Lower lobe of right lung (tissue), 2 donors: Measurements from ENCODE around the gene PCYT1A. TPM values are rescaled to one million over a fixed set of nuclear protein-coding genes. Genes with fewer than 3 reads are reported as not detected.

Experiments used
- ATAC-seq, 2 donors: fragments of 200-7000 bp; cut with Tn5 transposase; one replicate each; pipeline ENCODE4 v1.9.1; 2020 to 2022; ENCODE audit warnings: mild to moderate bottlenecking in 2 of 2, moderate library complexity in 2 of 2
- DNase-seq: peaks from one replicate; pipeline ENCODE4 v3.0.0-alpha.2; 2020
- H3K27ac ChIP-seq: fragments of 200-600 bp; one replicate; pipeline ENCODE4 v1.8.0; 2022
- H3K27me3 ChIP-seq: fragments of 200-600 bp; one replicate; pipeline ENCODE4 v1.8.0; 2022; ENCODE audit warnings: low read depth
- H3K36me3 ChIP-seq: fragments of 200-600 bp; one replicate; pipeline ENCODE4 v1.8.0; 2022; ENCODE audit warnings: mild to moderate bottlenecking
- H3K4me1 ChIP-seq: fragments of 200-600 bp; one replicate; pipeline ENCODE4 v1.8.0; 2022
- H3K4me3 ChIP-seq: fragments of 200-600 bp; one replicate; pipeline ENCODE4 v1.8.0; 2022; ENCODE audit warnings: mild to moderate bottlenecking
- H3K9me3 ChIP-seq: fragments of 200-600 bp; one replicate; pipeline ENCODE4 v1.8.0; 2022
- intact Hi-C: fragments of 100-400 bp; cut with DNase I; formaldehyde crosslinking; loops from one replicate; pipeline ENCODE4 v1.11.0; 2022
- total RNA-seq: library from RNA; stranded (reverse); fragmentation: NEBNext Ultra II Directional; extraction: Animal tissue kit (Norgen Biotek cat#: 25700); gene quantifications from one replicate; pipeline ENCODE4 v1.2.1, GENCODE V29; 2021
- TF ChIP-seq, protein P1 (sequence below): fragments of 200-600 bp; IDR thresholded peaks from one replicate; pipeline ENCODE4 v1.8.0; 2022; ENCODE audit warnings: antibody characterized with exemption, mild to moderate bottlenecking
- donor health status: DM: no; HTN: yes; CAD: no; lungs with severe emphysema.

Gene PCYT1A
- total RNA-seq, 1 donor from 2014 or later = 56.1 TPM

DNA sequence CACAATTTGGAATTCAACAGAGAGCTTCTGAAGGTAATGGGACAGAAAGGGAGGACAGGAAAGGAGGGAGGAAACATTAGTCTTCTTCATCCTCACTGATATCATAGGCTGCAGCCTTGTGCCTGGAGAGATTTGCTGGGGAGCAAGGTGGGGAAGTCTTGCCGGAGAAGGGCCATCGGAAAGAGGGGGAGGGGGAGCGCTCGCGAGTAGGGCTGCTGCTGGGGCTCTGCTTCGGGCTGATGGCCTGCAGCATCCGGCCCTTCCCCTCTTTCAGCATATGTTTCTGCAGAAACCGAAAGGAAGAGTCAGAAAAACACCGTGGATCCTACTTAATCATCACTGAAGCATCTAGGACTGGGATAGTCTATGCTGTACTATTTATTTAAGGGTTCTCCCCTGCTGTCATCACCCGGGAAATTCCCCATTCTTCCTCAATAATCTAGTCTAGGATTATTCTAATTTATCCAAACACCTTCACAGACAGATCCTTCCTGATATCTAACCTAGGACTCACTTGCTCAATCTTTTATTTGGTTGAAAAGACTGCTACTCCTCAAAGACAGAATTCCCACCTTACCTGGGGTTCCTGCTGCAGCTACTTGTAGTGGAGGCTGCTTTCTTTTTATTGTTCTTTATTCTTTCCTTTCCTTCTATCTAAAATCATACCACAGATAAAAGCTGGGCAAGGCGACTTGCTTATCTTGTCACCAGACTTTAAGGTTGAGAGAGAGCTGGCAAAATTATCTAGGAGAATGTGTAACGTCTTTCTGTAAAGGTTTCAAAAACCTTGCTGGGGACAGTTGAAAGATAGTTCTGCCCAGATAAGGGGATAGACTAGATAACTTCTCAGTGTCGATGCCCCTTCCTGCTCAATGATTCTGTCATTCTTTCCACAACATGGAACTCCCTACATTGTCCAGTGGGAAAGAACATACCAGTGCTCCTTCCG, 48.6 kb downstream of the PCYT1A start:
- Histone ChIP-seq H3K9me3 (no peaks in the 10 kb centered on the region), H3K36me3 (peaks cover 78% of the 10 kb centered on the region), H3K4me3 (no peak overlapping the region), H3K4me1 (no peaks in the 10 kb centered on the region), H3K27me3 (no peaks in the 10 kb centered on the region), H3K27ac (no peak overlapping the region)
- ATAC-seq = no peak
- TF ChIP-seq, protein P1, sequence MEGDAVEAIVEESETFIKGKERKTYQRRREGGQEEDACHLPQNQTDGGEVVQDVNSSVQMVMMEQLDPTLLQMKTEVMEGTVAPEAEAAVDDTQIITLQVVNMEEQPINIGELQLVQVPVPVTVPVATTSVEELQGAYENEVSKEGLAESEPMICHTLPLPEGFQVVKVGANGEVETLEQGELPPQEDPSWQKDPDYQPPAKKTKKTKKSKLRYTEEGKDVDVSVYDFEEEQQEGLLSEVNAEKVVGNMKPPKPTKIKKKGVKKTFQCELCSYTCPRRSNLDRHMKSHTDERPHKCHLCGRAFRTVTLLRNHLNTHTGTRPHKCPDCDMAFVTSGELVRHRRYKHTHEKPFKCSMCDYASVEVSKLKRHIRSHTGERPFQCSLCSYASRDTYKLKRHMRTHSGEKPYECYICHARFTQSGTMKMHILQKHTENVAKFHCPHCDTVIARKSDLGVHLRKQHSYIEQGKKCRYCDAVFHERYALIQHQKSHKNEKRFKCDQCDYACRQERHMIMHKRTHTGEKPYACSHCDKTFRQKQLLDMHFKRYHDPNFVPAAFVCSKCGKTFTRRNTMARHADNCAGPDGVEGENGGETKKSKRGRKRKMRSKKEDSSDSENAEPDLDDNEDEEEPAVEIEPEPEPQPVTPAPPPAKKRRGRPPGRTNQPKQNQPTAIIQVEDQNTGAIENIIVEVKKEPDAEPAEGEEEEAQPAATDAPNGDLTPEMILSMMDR = no peak
- no peak for DNase-seq
- intact Hi-C loops = no loop called here

GRCh38 chr3:196237203-196237602, 50.3 kb downstream of the PCYT1A start:
- H3K4me3 ChIP-seq = no peak overlapping the region
- no peaks in the 10 kb centered on the region for H3K27me3 ChIP-seq
- no peaks in the 10 kb centered on the region for H3K9me3 ChIP-seq
- no peaks in the 10 kb centered on the region for H3K4me1 ChIP-seq
- TF ChIP-seq, protein P1 = no peak
- ATAC-seq (no peak), DNase-seq (no peak)
- intact Hi-C loops = no loop called here
- no peak overlapping the region for H3K27ac ChIP-seq
- H3K36me3 ChIP-seq = peaks cover 68% of the 10 kb centered on the region

DNA sequence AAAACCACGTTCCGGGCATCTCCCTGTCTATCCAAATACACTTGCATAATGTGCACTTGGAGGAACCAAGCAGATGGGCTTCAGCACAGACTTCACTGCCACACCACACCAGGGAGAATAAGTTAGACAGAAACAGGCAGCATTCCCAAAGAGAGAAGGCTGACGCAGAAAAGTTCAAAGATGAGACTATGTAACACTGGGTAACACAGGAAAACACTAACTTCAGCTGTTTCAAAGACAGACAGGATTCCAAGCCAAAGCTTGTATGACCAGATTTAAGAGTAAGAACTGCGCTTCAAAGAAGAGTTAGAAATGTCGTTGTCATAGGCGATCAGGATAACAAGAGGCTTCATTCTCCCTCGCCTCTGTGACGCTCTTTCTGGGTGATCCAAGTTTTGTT, 51.3 kb downstream of the PCYT1A start:
- Histone ChIP-seq H3K36me3 (peaks cover 59% of the 10 kb centered on the region), H3K27me3 (no peaks in the 10 kb centered on the region), H3K4me1 (no peaks in the 10 kb centered on the region), H3K4me3 (no peak overlapping the region), H3K9me3 (no peaks in the 10 kb centered on the region), H3K27ac (no peak overlapping the region)
- no peak for DNase-seq
- ATAC-seq = no peak
- intact Hi-C loops = no loop called here
- TF ChIP-seq, protein P1 = no peak

- DNase-seq = no peak
- TF ChIP-seq, protein P1 = no peak
- no peak overlapping the region for H3K27ac ChIP-seq
- H3K36me3 ChIP-seq = peaks cover 52% of the 10 kb centered on the region
- no peaks in the 10 kb centered on the region for H3K4me1 ChIP-seq
- H3K27me3 ChIP-seq = no peaks in the 10 kb centered on the region
- intact Hi-C loops = no loop called here
- no peak for ATAC-seq
- no peaks in the 10 kb centered on the region for H3K9me3 ChIP-seq
- no peak overlapping the region for H3K4me3 ChIP-seq
Observed at GRCh38 chr3:196235452-196236122, 51.9 kb downstream of the PCYT1A start.

- intact Hi-C loops = no loop called here
- H3K4me3 ChIP-seq = no peak overlapping the region
- ATAC-seq = no peak
Observed at GRCh38 chr3:196232882-196233251, 54.7 kb downstream of the PCYT1A start.

More at GRCh38 chr3:196232882-196233251, 54.7 kb downstream of the PCYT1A start:
- no peaks in the 10 kb centered on the region for H3K9me3 ChIP-seq
- no peak for DNase-seq
- TF ChIP-seq, protein P1 = no peak
- no peaks in the 10 kb centered on the region for H3K27me3 ChIP-seq
- H3K36me3 ChIP-seq = peaks cover 25% of the 10 kb centered on the region
- H3K4me1 ChIP-seq = no peaks in the 10 kb centered on the region
- no peak overlapping the region for H3K27ac ChIP-seq
